Activated naive CD4-positive, alpha-beta T cell treated with anti-CD3 and anti-CD28 coated beads, Interleukin-2, amount 50 U/mL, for 72 hours (primary cell): ENCODE data around the gene FHIT. TPM values are rescaled to one million over a fixed set of nuclear protein-coding genes. Genes with fewer than 3 reads are reported as not detected.
A peak's percentile ranks its signal among the peaks of the same experiment; 100 is the strongest.

Experiments used
- ATAC-seq, 2 donors: fragments of 150-1000 bp; cut with Tn5 transposase; 2 replicates each; pipeline ENCODE4 v1.10.0; 2021; ENCODE audit warnings: mild to moderate bottlenecking in 2 of 2, moderate library complexity in 2 of 2
- DNase-seq, 2 donors: peaks; one replicate each; pipeline ENCODE4 v3.0.0; 2021 to 2022; ENCODE audit warnings: low spot score in 2 of 2
- H3K27ac Mint-ChIP-seq, 2 donors: one replicate each; pipeline ENCODE4 v1.8.0; 2022; ENCODE audit warnings: mild to moderate bottlenecking in 2 of 2, mixed read lengths in 2 of 2
- H3K36me3 Mint-ChIP-seq, 2 donors: one replicate each; pipeline ENCODE4 v1.8.0; 2022; ENCODE audit warnings: mixed read lengths in 2 of 2
- H3K9me3 Mint-ChIP-seq, 2 donors: one replicate each; pipeline ENCODE4 v1.8.0; 2022; ENCODE audit warnings: mixed read lengths in 2 of 2
- total RNA-seq, 2 donors: library from RNA; stranded (reverse); gene quantifications; one replicate each; pipeline ENCODE4 v1.2.3, GENCODE V29; 2022

FHIT gene
- total RNA-seq, result 10 to 100 TPM; 21.3 to 37.0 TPM

GRCh38 chr3:61251174-61251972 is at the start of gene FHIT:
Gene FHIT, minus strand, starts transcription at chr3:61251452.
- peak; percentile 93 to 97 for ATAC-seq
- H3K36me3 Mint-ChIP-seq, result peaks cover 9 to 21% of the 10 kb centered on the region in 2 donors
- H3K27ac Mint-ChIP-seq, result peak within 1 kb of the TSS; percentile 92 to 95
- H3K9me3 Mint-ChIP-seq, result no peaks in the 10 kb centered on the region
- peak; percentile 87 to 93 for DNase-seq

DNA sequence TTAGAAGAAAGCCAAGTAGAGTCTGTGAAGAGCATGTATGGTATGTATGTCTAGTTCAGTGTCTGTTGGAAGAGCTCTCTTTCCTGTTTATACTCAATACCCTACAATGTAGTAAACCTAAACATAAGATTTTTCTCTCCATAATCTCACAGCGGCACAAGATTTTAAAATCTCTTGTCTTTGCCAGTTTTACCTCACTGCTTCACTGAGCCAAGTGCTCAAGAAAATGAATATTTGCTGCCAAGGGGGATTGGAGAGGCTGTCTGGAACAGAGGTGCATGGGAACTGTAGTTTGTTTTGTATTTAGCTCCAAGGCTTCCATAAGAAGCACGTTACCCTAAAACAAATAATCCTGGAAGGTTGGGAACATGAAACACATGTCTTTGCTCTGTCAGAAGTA is 49.5 kb upstream of the FHIT start:
- no peak overlapping the region for H3K27ac Mint-ChIP-seq
- ATAC-seq (no peak), DNase-seq (no peak)
- H3K36me3 Mint-ChIP-seq, result no peaks in the 10 kb centered on the region
- H3K9me3 Mint-ChIP-seq, result peaks cover 0 to under 1% of the 10 kb centered on the region in 2 donors

GRCh38 chr3:61300006-61300380 is 48.7 kb upstream of the FHIT start:
- DNase-seq (no peak), ATAC-seq (no peak)
- H3K27ac Mint-ChIP-seq, result no peak overlapping the region
- no peaks in the 10 kb centered on the region for H3K9me3 Mint-ChIP-seq
- no peaks in the 10 kb centered on the region for H3K36me3 Mint-ChIP-seq

- H3K9me3 Mint-ChIP-seq, result no peaks in the 10 kb centered on the region
- H3K36me3 Mint-ChIP-seq, result no peaks in the 10 kb centered on the region
- ATAC-seq, result no peak
These were observed 48.2 kb upstream of the FHIT start for GRCh38 chr3:61299343-61300005.

GRCh38 chr3:61297821-61298220 is 46.6 kb upstream of the FHIT start:
- no peak for ATAC-seq
- Mint-ChIP-seq H3K27ac (no peak overlapping the region), H3K9me3 (no peaks in the 10 kb centered on the region), H3K36me3 (no peaks in the 10 kb centered on the region)
- DNase-seq, result no peak

More at GRCh38 chr3:61299343-61300005, 48.2 kb upstream of the FHIT start:
- no peak for DNase-seq
- no peak overlapping the region for H3K27ac Mint-ChIP-seq

- Mint-ChIP-seq H3K27ac (no peak overlapping the region), H3K9me3 (no peaks in the 10 kb centered on the region), H3K36me3 (no peaks in the 10 kb centered on the region)
- ATAC-seq (no peak), DNase-seq (no peak)
These were observed 37.2 kb upstream of the FHIT start for GRCh38 chr3:61288446-61288845.

DNA sequence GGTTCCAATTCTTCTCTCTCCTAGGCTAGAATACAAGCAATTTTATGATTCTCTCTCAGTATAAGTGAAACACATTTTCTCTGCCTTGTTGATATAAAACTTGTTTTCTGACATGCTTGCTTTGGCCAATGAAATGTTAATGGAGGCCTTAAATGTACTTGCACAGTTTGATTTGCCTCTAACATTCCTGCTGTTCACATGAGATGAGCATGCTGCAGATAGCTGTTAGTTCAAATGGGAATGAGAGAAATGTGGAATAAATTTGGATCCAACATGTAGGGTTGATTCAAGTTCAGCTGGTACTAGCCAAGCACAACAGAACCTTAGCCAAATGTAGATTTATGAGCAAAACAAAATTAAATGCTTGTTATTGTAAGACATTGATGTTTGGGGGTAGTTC is 32.6 kb upstream of the FHIT start:
- DNase-seq, result no peak
- Mint-ChIP-seq H3K9me3 (no peaks in the 10 kb centered on the region), H3K36me3 (no peaks in the 10 kb centered on the region), H3K27ac (no peak overlapping the region)
- ATAC-seq, result no peak

DNA sequence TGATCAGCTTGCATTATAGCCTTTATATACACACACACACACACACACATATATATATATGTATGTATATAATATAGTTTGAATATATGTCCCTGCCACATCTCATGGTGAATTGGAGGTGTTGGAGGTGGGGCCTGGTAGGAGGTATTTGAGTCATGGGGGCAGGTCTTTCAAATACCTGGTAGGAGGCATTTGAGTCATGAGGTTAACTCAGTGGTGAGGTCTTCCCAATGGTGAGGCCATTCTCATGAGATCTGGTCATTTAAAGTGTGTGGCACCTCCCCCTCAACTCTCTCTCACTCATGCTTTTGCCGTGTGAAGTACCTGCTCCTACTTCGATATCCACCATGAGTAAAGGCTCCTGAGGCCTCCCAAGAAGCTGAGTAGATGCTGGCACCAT is 27.5 kb upstream of the FHIT start:
- Mint-ChIP-seq H3K27ac (no peak overlapping the region), H3K9me3 (peaks cover 0 to 3% of the 10 kb centered on the region in 2 donors), H3K36me3 (no peaks in the 10 kb centered on the region)
- no peak for DNase-seq
- peak; percentile 31 to 47 for ATAC-seq

- DNase-seq (no peak), ATAC-seq (no peak)
- Mint-ChIP-seq H3K27ac (no peak overlapping the region), H3K36me3 (no peaks in the 10 kb centered on the region), H3K9me3 (peaks cover 0 to 3% of the 10 kb centered on the region in 2 donors)
These were observed 26.2 kb upstream of the FHIT start for GRCh38 chr3:61277411-61277810.

GRCh38 chr3:61269435-61269834 is 18.2 kb upstream of the FHIT start:
- no peak overlapping the region for H3K27ac Mint-ChIP-seq
- H3K36me3 Mint-ChIP-seq, result no peaks in the 10 kb centered on the region
- DNase-seq (no peak), ATAC-seq (no peak)
- peaks cover 0 to 5% of the 10 kb centered on the region in 2 donors for H3K9me3 Mint-ChIP-seq

DNA sequence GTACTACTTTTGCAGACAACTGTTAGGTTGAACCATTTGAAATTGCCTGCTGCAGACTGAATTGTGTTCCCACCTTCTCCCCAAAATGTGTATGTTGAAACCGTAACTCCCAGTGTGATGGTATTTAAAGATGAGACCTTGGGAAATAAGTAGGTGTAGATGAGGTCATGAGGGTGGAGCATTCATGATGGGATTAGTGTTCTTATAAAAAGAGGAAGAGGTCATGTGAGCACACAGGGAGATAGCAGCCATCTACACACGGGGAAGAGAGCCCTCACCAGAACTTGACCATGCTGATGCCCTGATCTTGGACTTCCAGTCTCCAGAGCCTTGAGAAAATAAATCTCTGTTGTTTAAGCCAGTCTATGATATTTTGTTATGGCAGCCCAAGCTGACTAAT is 17.4 kb upstream of the FHIT start:
- no peak for DNase-seq
- H3K9me3 Mint-ChIP-seq, result peaks cover 0 to 5% of the 10 kb centered on the region in 2 donors

GRCh38 chr3:61264281-61264680 is 13.0 kb upstream of the FHIT start:
- Mint-ChIP-seq H3K36me3 (peaks cover 7 to 20% of the 10 kb centered on the region in 2 donors), H3K9me3 (peaks cover 12 to 16% of the 10 kb centered on the region in 2 donors), H3K27ac (no peak overlapping the region)
- no peak for ATAC-seq
- DNase-seq, result no peak

More for the DNA sequence above, 17.4 kb upstream of the FHIT start:
- Mint-ChIP-seq H3K27ac (no peak overlapping the region), H3K36me3 (no peaks in the 10 kb centered on the region)
- no peak for ATAC-seq

GRCh38 chr3:61257148-61257547 is 5.9 kb upstream of the FHIT start:
- H3K27ac Mint-ChIP-seq, result no peak overlapping the region
- H3K9me3 Mint-ChIP-seq, result peaks cover 11 to 12% of the 10 kb centered on the region in 2 donors
- H3K36me3 Mint-ChIP-seq, result peaks cover 7 to 17% of the 10 kb centered on the region in 2 donors
- no peak for ATAC-seq
- no peak for DNase-seq

- no peak for DNase-seq
- Mint-ChIP-seq H3K36me3 (peaks cover 9 to 21% of the 10 kb centered on the region in 2 donors), H3K27ac (no peak overlapping the region), H3K9me3 (no peaks in the 10 kb centered on the region)
- ATAC-seq, result no peak
These were observed 2.5 kb upstream of the FHIT start for GRCh38 chr3:61253756-61254155.

DNA sequence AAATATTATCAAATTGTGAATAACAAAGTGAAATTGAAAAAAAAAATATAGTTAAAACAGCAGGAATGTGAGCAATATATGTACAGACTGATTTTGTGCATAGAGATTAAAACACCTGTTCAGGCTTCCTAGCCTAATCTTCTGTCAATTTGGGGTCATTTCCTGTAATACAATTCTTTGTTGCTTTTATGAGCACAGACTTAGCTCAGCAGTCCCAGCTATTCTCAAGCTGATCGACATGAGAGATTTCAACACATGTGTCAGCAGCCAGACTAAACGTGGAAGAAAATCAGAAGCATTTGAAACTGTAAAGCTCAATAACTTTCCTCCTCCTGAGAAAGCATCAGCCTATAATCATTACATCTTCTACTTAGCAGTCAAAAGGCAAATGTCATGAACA is 1.6 kb upstream of the FHIT start:
- no peaks in the 10 kb centered on the region for H3K9me3 Mint-ChIP-seq
- no peak overlapping the region for H3K27ac Mint-ChIP-seq
- ATAC-seq (no peak), DNase-seq (no peak)
- peaks cover 9 to 21% of the 10 kb centered on the region in 2 donors for H3K36me3 Mint-ChIP-seq

GRCh38 chr3:61250784-61251173 is 473 bp downstream of the FHIT start:
- DNase-seq, result peak in 1 of 2 donors; percentile 32
- no peaks in the 10 kb centered on the region for H3K9me3 Mint-ChIP-seq
- peak; percentile 26 to 44 for ATAC-seq
- peaks cover 9 to 21% of the 10 kb centered on the region in 2 donors for H3K36me3 Mint-ChIP-seq
- H3K27ac Mint-ChIP-seq, result peak overlapping the region; percentile 88 to 92

GRCh38 chr3:61248496-61248895 is 2.8 kb downstream of the FHIT start:
- no peak overlapping the region for H3K27ac Mint-ChIP-seq
- ATAC-seq (no peak), DNase-seq (no peak)
- H3K9me3 Mint-ChIP-seq, result no peaks in the 10 kb centered on the region
- H3K36me3 Mint-ChIP-seq, result peaks cover 9 to 21% of the 10 kb centered on the region in 2 donors

DNA sequence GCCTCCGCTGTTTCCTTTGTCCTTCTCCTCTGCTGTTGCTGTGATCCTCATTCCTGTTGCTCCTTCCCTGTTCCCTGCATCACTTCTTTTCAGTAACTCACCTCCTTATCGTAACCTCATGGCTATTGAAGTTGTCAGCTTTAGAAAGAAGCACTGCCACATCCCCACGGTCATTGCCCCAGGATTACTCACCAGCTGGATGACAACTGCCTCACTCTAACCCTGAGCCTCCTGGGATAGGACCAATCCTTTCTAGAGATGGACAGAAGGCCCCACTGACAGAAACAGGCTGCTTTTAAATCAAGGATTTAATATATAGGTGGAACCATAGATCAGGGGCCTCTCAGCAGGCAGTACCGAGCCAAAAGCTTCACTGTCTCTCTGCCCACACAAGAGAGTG is 4.1 kb downstream of the FHIT start:
- ATAC-seq (no peak), DNase-seq (no peak)
- no peaks in the 10 kb centered on the region for H3K9me3 Mint-ChIP-seq
- no peak overlapping the region for H3K27ac Mint-ChIP-seq
- peaks cover 9 to 19% of the 10 kb centered on the region in 2 donors for H3K36me3 Mint-ChIP-seq
